ENCODE results near the gene ELL. TPM values are rescaled to one million over a fixed set of nuclear protein-coding genes. Genes with fewer than 3 reads are reported as not detected.
"Not testable (repeated sequence)": the region's sequence is repeated elsewhere in the genome, so short reads cannot be mapped to it uniquely, and the experiment has no call there.

ELL gene
- polyA plus RNA-seq, 1 donor from 2014 or later = 7.2 TPM

DNA sequence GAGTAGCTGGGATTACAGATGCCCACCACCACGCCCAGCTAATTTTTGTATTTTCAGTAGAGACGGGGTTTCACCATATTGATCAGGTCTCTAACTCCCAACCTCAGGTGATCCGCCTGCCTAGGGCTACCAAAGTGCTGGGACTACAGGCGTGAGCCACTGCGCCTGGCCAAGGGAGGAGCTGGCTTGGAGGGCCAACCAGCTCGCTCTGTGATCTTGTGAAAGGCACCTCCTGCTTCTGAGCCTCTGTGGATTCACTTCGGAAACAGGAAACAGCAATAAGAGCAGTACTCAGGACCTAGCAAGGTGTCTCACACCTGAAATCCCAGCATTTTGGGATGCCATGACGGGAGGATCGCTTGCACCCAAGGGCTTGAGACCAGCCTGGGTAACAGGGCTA is 2.0 kb upstream of the ELL start:
- TF ChIP-seq CTCF (IDR thresholded peaks at IDR 0.05; ENCODE audit: poor library complexity, severe bottlenecking) (no peak), TAF1 (IDR thresholded peaks at IDR 0.05; ENCODE audit: low read depth) (no peak), MXI1 (conservative IDR thresholded peaks at IDR 0.05; ENCODE audit: poor library complexity, severe bottlenecking) (no peak), POLR2AphosphoS5 (IDR thresholded peaks at IDR 0.05) (no peak), SMC3 (conservative IDR thresholded peaks at IDR 0.05; ENCODE audit: poor library complexity) (no peak), RAD21 (conservative IDR thresholded peaks at IDR 0.05) (no peak)
- TF ChIP-seq, protein P1, sequence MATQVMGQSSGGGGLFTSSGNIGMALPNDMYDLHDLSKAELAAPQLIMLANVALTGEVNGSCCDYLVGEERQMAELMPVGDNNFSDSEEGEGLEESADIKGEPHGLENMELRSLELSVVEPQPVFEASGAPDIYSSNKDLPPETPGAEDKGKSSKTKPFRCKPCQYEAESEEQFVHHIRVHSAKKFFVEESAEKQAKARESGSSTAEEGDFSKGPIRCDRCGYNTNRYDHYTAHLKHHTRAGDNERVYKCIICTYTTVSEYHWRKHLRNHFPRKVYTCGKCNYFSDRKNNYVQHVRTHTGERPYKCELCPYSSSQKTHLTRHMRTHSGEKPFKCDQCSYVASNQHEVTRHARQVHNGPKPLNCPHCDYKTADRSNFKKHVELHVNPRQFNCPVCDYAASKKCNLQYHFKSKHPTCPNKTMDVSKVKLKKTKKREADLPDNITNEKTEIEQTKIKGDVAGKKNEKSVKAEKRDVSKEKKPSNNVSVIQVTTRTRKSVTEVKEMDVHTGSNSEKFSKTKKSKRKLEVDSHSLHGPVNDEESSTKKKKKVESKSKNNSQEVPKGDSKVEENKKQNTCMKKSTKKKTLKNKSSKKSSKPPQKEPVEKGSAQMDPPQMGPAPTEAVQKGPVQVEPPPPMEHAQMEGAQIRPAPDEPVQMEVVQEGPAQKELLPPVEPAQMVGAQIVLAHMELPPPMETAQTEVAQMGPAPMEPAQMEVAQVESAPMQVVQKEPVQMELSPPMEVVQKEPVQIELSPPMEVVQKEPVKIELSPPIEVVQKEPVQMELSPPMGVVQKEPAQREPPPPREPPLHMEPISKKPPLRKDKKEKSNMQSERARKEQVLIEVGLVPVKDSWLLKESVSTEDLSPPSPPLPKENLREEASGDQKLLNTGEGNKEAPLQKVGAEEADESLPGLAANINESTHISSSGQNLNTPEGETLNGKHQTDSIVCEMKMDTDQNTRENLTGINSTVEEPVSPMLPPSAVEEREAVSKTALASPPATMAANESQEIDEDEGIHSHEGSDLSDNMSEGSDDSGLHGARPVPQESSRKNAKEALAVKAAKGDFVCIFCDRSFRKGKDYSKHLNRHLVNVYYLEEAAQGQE (IDR thresholded peaks at IDR 0.05; ENCODE audit: borderline replicate concordance) = no peak
- H3K27ac ChIP-seq (ENCODE audit: low read length) = no peak overlapping the region
- H3K27me3 ChIP-seq (ENCODE audit: insufficient read depth, low read depth, low read length) = no peaks in the 10 kb centered on the region

DNA sequence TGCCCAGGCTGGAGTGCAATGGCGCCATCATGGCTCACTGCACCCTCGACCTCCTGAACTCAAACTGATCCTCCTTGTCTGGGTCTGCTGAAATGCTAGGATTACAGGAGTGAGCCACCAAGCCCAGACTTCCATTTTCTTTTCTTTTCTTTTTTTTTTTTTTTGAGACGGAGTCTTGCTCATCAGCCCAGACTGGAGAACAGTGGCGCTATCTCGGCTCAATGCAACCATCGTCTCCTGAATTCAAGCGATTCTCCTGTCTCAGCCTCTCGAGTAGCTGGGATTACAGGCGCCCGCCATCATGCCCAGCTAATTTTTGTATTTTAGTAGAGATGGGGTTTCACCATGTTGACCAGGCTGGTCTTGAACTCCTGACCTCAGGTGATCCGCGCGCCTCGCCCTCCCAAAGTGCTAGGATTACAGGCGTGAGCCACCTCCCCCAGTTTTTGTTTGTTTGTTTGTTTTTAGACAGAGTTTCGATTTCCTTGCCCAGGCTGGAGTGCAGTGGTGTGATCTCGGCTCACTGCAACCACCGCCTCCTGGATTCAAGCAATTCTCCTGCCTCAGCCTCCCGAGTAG is 1.1 kb upstream of the ELL start:
- not testable (repeated sequence) for H2AFZ ChIP-seq (ENCODE audit: low read depth, low read length); H3K36me3 ChIP-seq (ENCODE audit: insufficient read depth, low read length); H3K9me3 ChIP-seq (ENCODE audit: low read length); H4K20me1 ChIP-seq (ENCODE audit: insufficient read depth); H3K9ac ChIP-seq (ENCODE audit: low read length); H3F3A ChIP-seq (ENCODE audit: insufficient read depth, low read length, poor library complexity, severe bottlenecking); H3K4me2 ChIP-seq (ENCODE audit: low read length); H3K27me3 ChIP-seq (ENCODE audit: insufficient read depth, low read depth, low read length); H3K9me2 ChIP-seq (ENCODE audit: insufficient read depth, low read length)
- peak overlapping the region; percentile 98 for H3K4me3 ChIP-seq (ENCODE audit: low read length)
- peak overlapping the region; percentile 34 for H3K27ac ChIP-seq (ENCODE audit: low read length)
- H3K79me2 ChIP-seq (replicated peaks; ENCODE audit: insufficient read depth, low read length) = peaks cover 16% of the 10 kb centered on the region

More for the DNA sequence above, 2.0 kb upstream of the ELL start:
- H3K36me3 ChIP-seq (ENCODE audit: insufficient read depth, low read length) = no peaks in the 10 kb centered on the region
- no peak overlapping the region for H2AFZ ChIP-seq (ENCODE audit: low read depth, low read length)
- no peaks in the 10 kb centered on the region for H3K9me3 ChIP-seq (ENCODE audit: low read length)
- no peak overlapping the region for H3K9ac ChIP-seq (ENCODE audit: low read length)
- H3K9me2 ChIP-seq (ENCODE audit: insufficient read depth, low read length) = no peaks in the 10 kb centered on the region
- H3F3A ChIP-seq (ENCODE audit: insufficient read depth, low read length, poor library complexity, severe bottlenecking) = no peaks in the 10 kb centered on the region
- no peak overlapping the region for H3K4me3 ChIP-seq (ENCODE audit: low read length)
- peaks cover 13% of the 10 kb centered on the region for H3K79me2 ChIP-seq (replicated peaks; ENCODE audit: insufficient read depth, low read length)
- no peak overlapping the region for H3K4me2 ChIP-seq (ENCODE audit: low read length)
- no peaks in the 10 kb centered on the region for H4K20me1 ChIP-seq (ENCODE audit: insufficient read depth)

GRCh38 chr19:18522124-18522861 is 423 bp upstream of the ELL start:
- peak; percentile 36 for TF ChIP-seq POLR2AphosphoS5 (IDR thresholded peaks at IDR 0.05)
- TF ChIP-seq MXI1 (conservative IDR thresholded peaks at IDR 0.05; ENCODE audit: poor library complexity, severe bottlenecking) = peak; percentile 30
- TF ChIP-seq EP300 (conservative IDR thresholded peaks at IDR 0.05; ENCODE audit: poor library complexity, severe bottlenecking) = no peak
- Histone ChIP-seq H3K36me3 (ENCODE audit: insufficient read depth, low read length) (no peaks in the 10 kb centered on the region), H3F3A (ENCODE audit: insufficient read depth, low read length, poor library complexity, severe bottlenecking) (no peaks in the 10 kb centered on the region), H2AFZ (ENCODE audit: low read depth, low read length) (no peak overlapping the region), H3K27ac (ENCODE audit: low read length) (peak overlapping the region; percentile 34), H3K79me2 (replicated peaks; ENCODE audit: insufficient read depth, low read length) (peaks cover 17% of the 10 kb centered on the region), H3K4me3 (ENCODE audit: low read length) (peak overlapping the region; percentile 98), H3K4me2 (ENCODE audit: low read length) (no peak overlapping the region), H3K9me3 (ENCODE audit: low read length) (no peaks in the 10 kb centered on the region), H3K9ac (ENCODE audit: low read length) (peak overlapping the region; percentile 90), H4K20me1 (ENCODE audit: insufficient read depth) (no peaks in the 10 kb centered on the region), H3K9me2 (ENCODE audit: insufficient read depth, low read length) (no peaks in the 10 kb centered on the region), H3K27me3 (ENCODE audit: insufficient read depth, low read depth, low read length) (no peaks in the 10 kb centered on the region)
